BJ (cell line): ENCODE measurements around the gene TMEM221. TPM values are rescaled to one million over a fixed set of nuclear protein-coding genes. Genes with fewer than 3 reads are reported as not detected.

Experiments
- CTCF ChIA-PET: fragments of 350-600 bp; formaldehyde crosslinking; extraction: SDS; loops from one replicate; lab custom pipeline; 2021; ENCODE audit warnings: antibody characterized with exemption, inconsistent platforms; lab: Yijun Ruan, JAX
- POLR2A ChIA-PET: fragments of 300-600 bp; sonication (Branson Sonifier 250); formaldehyde crosslinking; extraction: SDS; loops from one replicate; lab custom pipeline; 2021; ENCODE audit warnings: antibody characterized with exemption; lab: Charles Lee
- DNase-seq: peaks from one replicate; pipeline ENCODE4 v3.0.0-alpha.2; 2011; ENCODE audit warnings: low read depth
- H3K27me3 ChIP-seq: 2 replicates; pipeline ENCODE4 v1.6.0; 2011; ENCODE audit warnings: low read length; ENCODE audit not compliant: control insufficient read depth, insufficient read depth
- H3K36me3 ChIP-seq: 2 replicates; pipeline ENCODE4 v1.5.1; 2011; ENCODE audit warnings: low read length; ENCODE audit not compliant: control insufficient read depth, insufficient read depth
- H3K4me3 ChIP-seq: 2 replicates; pipeline ENCODE4 v1.5.1; 2011; ENCODE audit warnings: low read depth, mild to moderate bottlenecking, control low read depth, low read length
- polyA plus RNA-seq: library from polyadenylated mRNA; depleted of rRNA; stranded (reverse); fragments of >200 nt; gene quantifications from 2 replicates; pipeline ENCODE4 v1.2.3, GENCODE V29; 2011
- TF ChIP-seq, protein P1 (sequence below): IDR thresholded peaks from 2 replicates; pipeline ENCODE4 v1.5.1; 2011; ENCODE audit warnings: low read depth, mild to moderate bottlenecking, control low read depth, inconsistent platforms, low read length, moderate library complexity; ENCODE audit not compliant: insufficient read depth

Gene TMEM221
- polyA plus RNA-seq, 1 experiment, result 0.11 TPM

GRCh38 chr19:17423429-17424208 lies 24.8 kb downstream of the TMEM221 start:
- TF ChIP-seq, protein P1, sequence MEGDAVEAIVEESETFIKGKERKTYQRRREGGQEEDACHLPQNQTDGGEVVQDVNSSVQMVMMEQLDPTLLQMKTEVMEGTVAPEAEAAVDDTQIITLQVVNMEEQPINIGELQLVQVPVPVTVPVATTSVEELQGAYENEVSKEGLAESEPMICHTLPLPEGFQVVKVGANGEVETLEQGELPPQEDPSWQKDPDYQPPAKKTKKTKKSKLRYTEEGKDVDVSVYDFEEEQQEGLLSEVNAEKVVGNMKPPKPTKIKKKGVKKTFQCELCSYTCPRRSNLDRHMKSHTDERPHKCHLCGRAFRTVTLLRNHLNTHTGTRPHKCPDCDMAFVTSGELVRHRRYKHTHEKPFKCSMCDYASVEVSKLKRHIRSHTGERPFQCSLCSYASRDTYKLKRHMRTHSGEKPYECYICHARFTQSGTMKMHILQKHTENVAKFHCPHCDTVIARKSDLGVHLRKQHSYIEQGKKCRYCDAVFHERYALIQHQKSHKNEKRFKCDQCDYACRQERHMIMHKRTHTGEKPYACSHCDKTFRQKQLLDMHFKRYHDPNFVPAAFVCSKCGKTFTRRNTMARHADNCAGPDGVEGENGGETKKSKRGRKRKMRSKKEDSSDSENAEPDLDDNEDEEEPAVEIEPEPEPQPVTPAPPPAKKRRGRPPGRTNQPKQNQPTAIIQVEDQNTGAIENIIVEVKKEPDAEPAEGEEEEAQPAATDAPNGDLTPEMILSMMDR, result no peak
- ChIA-PET POLR2A (interaction anchor here (0.5 kb wide), 1 partner anchor 9 kb away, joined by 3 read pairs; no protein-coding TSS in a partner anchor), CTCF (interaction anchor here (0.5 kb wide), 1 partner anchor 353 kb away, joined by 5 read pairs; no protein-coding TSS in a partner anchor)
- no peaks in the 10 kb centered on the region for H3K27me3 ChIP-seq
- H3K36me3 ChIP-seq, result peaks cover 5% of the 10 kb centered on the region
- DNase-seq, result no peak
- H3K4me3 ChIP-seq, result no peak overlapping the region

- POLR2A ChIA-PET, result no interaction called here
- H3K36me3 ChIP-seq, result peaks cover 5% of the 10 kb centered on the region
- TF ChIP-seq, protein P1, result no peak
- H3K27me3 ChIP-seq, result no peaks in the 10 kb centered on the region
- no peak overlapping the region for H3K4me3 ChIP-seq
- CTCF ChIA-PET, result no interaction called here
- no peak for DNase-seq
Measured at GRCh38 chr19:17421942-17422341, 26.5 kb downstream of the TMEM221 start.

- peaks cover 5% of the 10 kb centered on the region for H3K36me3 ChIP-seq
- DNase-seq, result no peak
- no peaks in the 10 kb centered on the region for H3K27me3 ChIP-seq
- POLR2A ChIA-PET, result interaction anchor here (0.5 kb wide), 1 partner anchor 619 kb away, joined by 3 read pairs; no protein-coding TSS in a partner anchor
- peak overlapping the region; percentile 91 for H3K4me3 ChIP-seq
- CTCF ChIA-PET, result interaction anchor here (1.0 kb wide), 1 partner anchor 34 kb away, joined by 3 read pairs; no protein-coding TSS in a partner anchor
- TF ChIP-seq, protein P1, result peak; percentile 24; the same call in 1 of the 2 replicates
Measured at GRCh38 chr19:17420475-17420924, 28.0 kb downstream of the TMEM221 start.

GRCh38 chr19:17419621-17420474 lies 28.6 kb downstream of the TMEM221 start, which contains the start of gene MVB12A:
Gene MVB12A, plus strand, starts transcription at chr19:17420047. Its CDS starts 89 bp downstream, at chr19:17420136.
- Histone ChIP-seq H3K4me3 (peak within 1 kb of the TSS; percentile 91), H3K27me3 (no peaks in the 10 kb centered on the region), H3K36me3 (peaks cover 5% of the 10 kb centered on the region)
- DNase-seq, result peak; percentile 98
- TF ChIP-seq, protein P1, result no peak
- POLR2A ChIA-PET, result interaction anchor here (0.5 kb wide), 2 partner anchors 50 to 620 kb away, joined by 3 read pairs; partner anchors contain the start of gene SLC27A1
- CTCF ChIA-PET, result interaction anchor here (0.8 to 1.4 kb wide), 6 partner anchors 8 to 133 kb away, joined by 3 to 6 read pairs (median 3); no protein-coding TSS in a partner anchor
